Mesothelial cell of epicardium (in vitro differentiated cells): ENCODE results near the gene CPN1. TPM values are rescaled to one million over a fixed set of nuclear protein-coding genes. Genes with fewer than 3 reads are reported as not detected.

Experiments used
- DNase-seq, 2 experiments: peaks; one replicate each; pipeline ENCODE4 v3.0.0; 2021; ENCODE audit warnings: low spot score in 2 of 2; ENCODE audit not compliant: unreplicated experiment in 2 of 2
- H3K27ac Mint-ChIP-seq: 2 replicates; pipeline ENCODE4 v1.8.0; 2021; ENCODE audit warnings: mixed read lengths
- H3K27me3 Mint-ChIP-seq: 2 replicates; pipeline ENCODE4 v1.8.0; 2021; ENCODE audit warnings: low read depth, mixed read lengths
- H3K36me3 Mint-ChIP-seq: 2 replicates; pipeline ENCODE4 v1.8.0; 2021; ENCODE audit warnings: mixed read lengths
- H3K4me1 Mint-ChIP-seq: 2 replicates; pipeline ENCODE4 v1.8.0; 2021; ENCODE audit warnings: mixed read lengths
- H3K4me3 Mint-ChIP-seq: 2 replicates; pipeline ENCODE4 v1.8.0; 2021; ENCODE audit warnings: mild to moderate bottlenecking, moderate library complexity, mixed read lengths
- H3K9me3 Mint-ChIP-seq: 2 replicates; pipeline ENCODE4 v1.8.0; 2021; ENCODE audit warnings: mixed read lengths
- CTCF ChIP-seq: fragments of 200-600 bp; sonication (generic); IDR thresholded peaks from one replicate; pipeline ENCODE4 v1.5.0; 2021; ENCODE audit warnings: antibody characterized with exemption; ENCODE audit not compliant: unreplicated experiment
- total RNA-seq: library from RNA; stranded (reverse); gene quantifications from 3 replicates; pipeline ENCODE4 v1.2.1, GENCODE V29; 2021

The CPN1 gene
- total RNA-seq, 1 donor from 2014 or later, result not detected

- Mint-ChIP-seq H3K27ac (no peak overlapping the region), H3K36me3 (no peaks in the 10 kb centered on the region), H3K4me3 (no peak overlapping the region), H3K27me3 (peaks cover 7% of the 10 kb centered on the region), H3K9me3 (peaks cover 11% of the 10 kb centered on the region), H3K4me1 (no peaks in the 10 kb centered on the region)
- TF ChIP-seq CTCF, result no peak
- no peak for DNase-seq
Observed at GRCh38 chr10:100053686-100054460, 27.8 kb downstream of the CPN1 start.

GRCh38 chr10:100046021-100046486 is 35.6 kb downstream of the CPN1 start:
- H3K4me1 Mint-ChIP-seq, result peaks cover 19% of the 10 kb centered on the region
- no peaks in the 10 kb centered on the region for H3K27me3 Mint-ChIP-seq
- no peak overlapping the region for H3K4me3 Mint-ChIP-seq
- no peaks in the 10 kb centered on the region for H3K9me3 Mint-ChIP-seq
- peak; percentile 84 to 95 for DNase-seq
- TF ChIP-seq CTCF, result peak; percentile 93
- H3K36me3 Mint-ChIP-seq, result no peaks in the 10 kb centered on the region
- H3K27ac Mint-ChIP-seq, result peak overlapping the region; percentile 80

- H3K36me3 Mint-ChIP-seq, result no peaks in the 10 kb centered on the region
- H3K4me3 Mint-ChIP-seq, result no peak overlapping the region
- H3K9me3 Mint-ChIP-seq, result no peaks in the 10 kb centered on the region
- DNase-seq, result no peak
- H3K27me3 Mint-ChIP-seq, result no peaks in the 10 kb centered on the region
- no peak for TF ChIP-seq CTCF
- H3K4me1 Mint-ChIP-seq, result peaks cover 19% of the 10 kb centered on the region
- peak overlapping the region; percentile 80 for H3K27ac Mint-ChIP-seq
Observed at GRCh38 chr10:100045592-100045991, 36.1 kb downstream of the CPN1 start.

GRCh38 chr10:100043796-100044195 is 37.9 kb downstream of the CPN1 start:
- no peaks in the 10 kb centered on the region for H3K9me3 Mint-ChIP-seq
- no peak for TF ChIP-seq CTCF
- H3K4me1 Mint-ChIP-seq, result peaks cover 25% of the 10 kb centered on the region
- DNase-seq, result no peak
- peak overlapping the region; percentile 87 for H3K27ac Mint-ChIP-seq
- no peaks in the 10 kb centered on the region for H3K36me3 Mint-ChIP-seq
- no peaks in the 10 kb centered on the region for H3K27me3 Mint-ChIP-seq
- H3K4me3 Mint-ChIP-seq, result no peak overlapping the region

GRCh38 chr10:100043344-100043743 is 38.3 kb downstream of the CPN1 start:
- no peaks in the 10 kb centered on the region for H3K27me3 Mint-ChIP-seq
- peaks cover 30% of the 10 kb centered on the region for H3K4me1 Mint-ChIP-seq
- no peak overlapping the region for H3K4me3 Mint-ChIP-seq
- TF ChIP-seq CTCF, result no peak
- no peaks in the 10 kb centered on the region for H3K9me3 Mint-ChIP-seq
- no peaks in the 10 kb centered on the region for H3K36me3 Mint-ChIP-seq
- DNase-seq, result no peak
- H3K27ac Mint-ChIP-seq, result peak overlapping the region; percentile 87
